NCI-H748 (cell line): ENCODE measurements around the gene CDV3.

Experiments used
- DNase-seq: peaks from one replicate; lab custom pipeline; 2025; ENCODE audit not compliant: unreplicated experiment; lab: John Stamatoyannopoulos, UW

The CDV3 gene

DNA sequence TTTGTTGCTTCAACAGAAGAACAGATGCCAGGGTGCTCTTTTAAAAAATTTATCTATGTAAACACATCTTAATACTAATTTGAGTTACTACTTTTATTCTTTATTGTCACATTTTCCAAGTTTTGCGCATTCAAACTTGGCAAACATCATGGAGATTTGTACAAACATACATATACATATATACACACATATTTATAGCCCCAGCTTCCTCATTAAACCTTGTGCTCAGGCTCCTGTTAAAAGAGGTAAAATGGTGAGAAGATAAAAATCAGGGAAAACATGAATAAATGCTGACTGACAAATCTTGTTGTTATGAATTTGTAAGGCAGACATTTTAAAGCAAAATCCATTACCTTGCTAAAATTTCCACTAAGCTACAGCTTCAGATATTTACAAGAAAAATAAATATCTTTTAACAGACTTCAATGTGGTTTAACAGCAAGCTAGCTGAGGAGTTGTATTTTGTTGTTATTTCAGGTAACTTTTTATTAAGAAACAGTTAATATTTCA lies 27.1 kb downstream of the CDV3 start:
- DNase-seq: no peak

DNA sequence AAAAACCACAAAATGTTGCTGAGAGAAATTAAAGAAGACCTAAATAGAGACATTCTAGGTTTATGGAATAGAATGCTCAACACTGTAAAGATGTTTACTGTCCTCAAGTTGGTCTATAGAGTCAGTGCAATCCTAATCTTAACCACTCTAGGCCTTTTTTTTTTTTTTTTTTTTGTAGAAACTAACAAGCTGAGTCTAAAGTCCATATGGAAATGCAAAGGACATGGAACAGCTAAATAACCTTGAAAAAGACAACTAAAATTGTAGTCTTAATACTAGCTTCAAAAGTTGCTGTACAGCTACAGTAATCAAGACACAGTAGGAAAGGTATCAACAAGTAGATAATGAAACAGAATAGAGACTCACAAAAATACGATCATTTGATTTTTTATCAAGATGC lies 32.9 kb downstream of the CDV3 start:
- no peak for DNase-seq

DNA sequence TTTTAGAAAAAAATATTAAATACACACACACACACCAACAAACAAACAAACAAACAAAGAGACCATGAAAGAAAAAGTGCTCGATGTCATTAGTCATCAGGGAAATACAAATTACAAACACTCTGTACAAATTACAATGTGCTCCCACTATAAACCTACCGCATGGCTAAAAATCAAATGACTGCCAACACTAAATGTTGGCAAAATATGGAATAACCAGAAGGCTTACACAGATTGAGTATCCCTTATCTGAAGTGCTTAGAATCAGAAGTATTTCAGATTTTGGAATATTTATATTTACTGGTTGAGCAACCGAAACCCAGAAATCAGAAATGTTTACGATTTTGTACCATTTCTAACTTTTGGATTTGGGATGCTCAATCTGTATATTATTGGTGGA lies 33.4 kb downstream of the CDV3 start:
- DNase-seq: no peak

DNA sequence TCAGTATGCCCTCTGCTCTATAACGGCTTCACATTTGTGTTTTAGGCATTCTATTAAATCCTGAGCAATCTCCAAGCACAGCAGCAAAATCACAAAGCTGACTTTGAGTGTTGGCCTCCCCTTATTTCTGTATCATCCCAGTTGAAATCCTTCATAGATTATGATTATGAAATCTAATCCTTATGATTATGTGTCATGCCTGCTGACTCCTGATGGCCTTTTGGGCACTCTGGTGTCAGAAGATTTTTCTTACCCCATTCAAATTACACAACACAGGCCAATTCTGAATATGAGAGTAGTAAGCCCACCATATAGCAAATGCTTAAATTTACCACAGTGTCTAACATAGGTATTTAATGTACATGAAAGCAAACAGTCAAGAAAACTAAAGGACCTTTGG lies 34.3 kb downstream of the CDV3 start:
- DNase-seq: no peak

DNA sequence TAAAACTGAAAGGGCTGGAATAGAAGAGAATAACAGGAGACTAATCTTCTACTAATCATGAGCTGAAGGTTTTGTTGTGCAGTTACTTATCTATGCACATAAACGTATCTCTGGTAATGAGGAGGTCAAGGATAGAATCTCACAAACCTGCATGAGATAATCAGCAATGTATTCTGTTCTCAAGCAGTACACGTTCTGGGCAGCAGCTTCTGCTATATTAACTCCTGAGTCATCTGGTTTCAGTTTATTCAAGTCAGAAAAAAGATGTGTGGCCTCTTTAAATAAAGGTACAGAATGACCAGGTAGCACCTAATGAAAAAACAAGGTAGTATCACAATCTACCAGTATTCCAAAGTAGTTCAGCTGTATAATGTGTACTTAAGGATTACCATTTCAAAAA lies 34.9 kb downstream of the CDV3 start:
- DNase-seq: no peak

DNA sequence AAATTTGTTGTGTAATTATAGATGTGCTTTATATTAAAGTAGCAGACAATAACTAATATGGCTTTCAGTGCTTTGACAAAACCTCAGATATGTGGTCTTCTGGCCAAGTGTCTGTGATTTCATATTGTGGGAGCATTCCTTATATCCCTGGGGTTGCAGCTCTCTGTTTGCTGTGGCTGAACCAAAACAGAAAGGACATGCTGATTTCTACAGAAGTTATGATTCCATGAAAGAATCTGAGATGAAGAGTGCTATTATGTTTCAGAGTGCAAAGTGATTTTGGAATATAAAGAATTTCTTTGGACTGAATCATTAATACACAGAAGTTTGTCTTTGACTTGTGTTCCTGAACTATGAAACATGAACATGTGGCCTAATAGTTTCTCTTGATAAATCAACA lies 36.5 kb downstream of the CDV3 start:
- DNase-seq: no peak

DNA sequence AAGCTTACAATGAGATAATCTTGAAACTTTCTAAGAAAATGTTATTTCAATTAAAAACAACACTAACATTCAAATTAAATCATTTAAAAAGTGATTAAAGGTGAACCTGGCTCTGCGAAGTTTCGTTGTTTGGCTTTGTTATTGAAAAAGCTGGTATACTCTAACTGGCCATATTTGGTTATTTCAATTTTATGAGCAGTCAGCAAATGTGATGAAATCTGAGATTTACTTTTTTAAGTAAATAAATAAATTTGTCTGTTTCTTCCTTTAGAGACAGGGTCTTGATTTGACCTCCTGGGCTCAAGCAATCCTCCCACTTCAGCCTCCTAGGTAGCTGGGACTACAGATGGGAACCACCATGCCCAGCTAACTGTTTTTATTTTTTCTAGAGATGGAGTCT lies 38.0 kb downstream of the CDV3 start:
- DNase-seq: no peak

DNA sequence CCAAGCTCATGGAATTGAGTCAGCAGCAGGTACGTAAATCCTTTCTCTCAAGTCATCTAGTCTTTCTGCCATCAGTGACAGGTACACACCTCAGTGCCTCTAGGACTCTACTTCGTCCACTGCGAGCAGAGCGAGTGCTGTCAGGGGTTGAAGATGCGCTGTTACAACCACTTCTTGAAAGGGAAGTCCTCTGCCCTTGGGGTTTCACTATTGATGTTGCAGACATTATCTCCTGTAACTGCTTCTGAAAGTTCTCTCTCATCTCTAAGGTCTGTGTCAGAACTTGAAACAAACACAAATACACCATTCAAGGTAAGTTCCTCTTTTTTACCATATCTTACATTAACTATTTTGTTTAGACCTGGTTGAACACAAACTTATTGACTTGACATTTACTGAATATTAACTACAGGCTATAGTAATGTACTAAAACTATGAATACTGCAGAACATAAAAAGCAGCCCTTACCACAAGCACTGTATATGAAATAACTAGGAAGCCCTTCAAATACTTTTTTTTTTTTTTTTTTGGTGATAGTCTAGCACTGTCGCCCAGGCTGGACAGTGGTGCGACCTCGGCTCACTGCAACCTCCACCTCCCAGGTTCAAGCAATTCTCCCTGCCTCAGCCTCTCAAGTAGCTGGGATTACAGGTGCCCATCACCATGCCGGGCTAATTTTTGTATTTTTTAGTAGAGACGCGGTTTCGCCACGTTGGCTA lies 46.7 kb downstream of the CDV3 start:
- no peak for DNase-seq

DNA sequence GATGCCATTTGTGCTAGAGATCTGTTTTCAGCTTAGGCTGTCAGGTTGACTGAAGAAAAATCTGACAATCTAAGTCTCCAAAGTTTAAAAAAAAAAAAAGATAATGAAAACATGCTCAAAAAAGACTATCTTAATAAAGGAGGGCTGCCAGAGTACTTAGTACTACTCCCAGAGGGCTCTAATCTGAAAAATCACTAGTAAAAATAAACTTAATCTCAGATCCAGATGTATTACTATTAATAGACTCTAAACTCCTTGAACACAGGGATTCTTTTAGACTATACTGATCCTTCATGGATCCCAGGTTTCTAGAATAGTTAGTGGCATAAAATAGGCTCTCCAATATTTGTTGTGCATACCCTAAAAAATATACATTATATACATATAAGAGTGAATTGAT lies 54.3 kb downstream of the CDV3 start:
- no peak for DNase-seq

DNA sequence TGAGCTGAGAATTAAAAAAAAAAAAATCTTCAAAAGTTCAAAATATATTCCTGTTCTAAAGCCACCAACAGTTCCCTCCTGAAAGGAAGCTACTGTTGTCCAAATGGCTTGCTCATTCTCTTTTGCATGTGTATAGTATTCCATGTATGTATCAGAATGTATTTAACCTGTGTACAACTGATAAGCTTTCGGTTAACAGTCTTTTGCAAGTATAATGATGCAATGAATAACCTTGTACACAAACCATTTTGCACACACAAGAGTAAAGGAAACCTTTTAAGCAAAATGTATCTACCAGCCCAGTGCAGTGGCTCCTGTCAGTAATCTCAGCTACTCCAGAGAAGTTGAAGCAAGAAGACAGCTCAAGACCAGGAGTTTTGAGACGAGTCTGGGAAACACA lies 55.7 kb downstream of the CDV3 start:
- no peak for DNase-seq

DNA sequence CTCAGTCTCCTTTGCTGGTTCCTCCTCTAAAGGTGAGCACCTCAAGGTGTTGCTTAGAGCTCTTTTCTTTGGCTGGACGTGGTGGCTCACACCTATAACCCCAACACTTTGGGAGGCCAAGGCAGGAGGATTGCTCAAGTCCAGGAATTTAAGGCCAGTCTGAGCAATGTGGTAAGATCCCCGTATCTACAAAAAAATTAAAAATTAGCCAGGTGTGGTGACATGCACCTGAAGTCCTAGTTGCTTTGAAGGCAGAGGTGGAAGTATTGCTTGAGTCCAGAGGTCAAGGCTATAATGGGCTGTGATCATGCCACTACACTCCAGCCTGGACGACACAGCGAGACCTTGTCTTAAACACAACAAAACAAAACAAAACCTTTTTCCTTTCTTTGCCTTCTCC lies 60.0 kb downstream of the CDV3 start:
- DNase-seq: no peak
